Peyer's patch (tissue), 4 donors: Measurements from ENCODE around the gene PRELID2.

Experiments
- POLR2A ChIP-seq, 2 donors: fragments of 450-650 bp; IDR thresholded peaks; one replicate each; pipeline ENCODE4 v1.5.1; 2017; ENCODE audit warnings: antibody characterized with exemption in 2 of 2, mild to moderate bottlenecking in 2 of 2, moderate library complexity in 2 of 2
- TF ChIP-seq, protein P1 (sequence below), 6 experiments: fragments of 450-650 bp in 4 of 6; fragments of 200-600 bp in 2 of 6; sonication (generic) in 1 of 6; IDR thresholded peaks; one replicate each; pipeline ENCODE4 v1.5.1; 2017 to 2019; ENCODE audit warnings: antibody characterized with exemption in 6 of 6, mild to moderate bottlenecking in 3 of 6, moderate library complexity in 1 of 6

- TF ChIP-seq, protein P1, sequence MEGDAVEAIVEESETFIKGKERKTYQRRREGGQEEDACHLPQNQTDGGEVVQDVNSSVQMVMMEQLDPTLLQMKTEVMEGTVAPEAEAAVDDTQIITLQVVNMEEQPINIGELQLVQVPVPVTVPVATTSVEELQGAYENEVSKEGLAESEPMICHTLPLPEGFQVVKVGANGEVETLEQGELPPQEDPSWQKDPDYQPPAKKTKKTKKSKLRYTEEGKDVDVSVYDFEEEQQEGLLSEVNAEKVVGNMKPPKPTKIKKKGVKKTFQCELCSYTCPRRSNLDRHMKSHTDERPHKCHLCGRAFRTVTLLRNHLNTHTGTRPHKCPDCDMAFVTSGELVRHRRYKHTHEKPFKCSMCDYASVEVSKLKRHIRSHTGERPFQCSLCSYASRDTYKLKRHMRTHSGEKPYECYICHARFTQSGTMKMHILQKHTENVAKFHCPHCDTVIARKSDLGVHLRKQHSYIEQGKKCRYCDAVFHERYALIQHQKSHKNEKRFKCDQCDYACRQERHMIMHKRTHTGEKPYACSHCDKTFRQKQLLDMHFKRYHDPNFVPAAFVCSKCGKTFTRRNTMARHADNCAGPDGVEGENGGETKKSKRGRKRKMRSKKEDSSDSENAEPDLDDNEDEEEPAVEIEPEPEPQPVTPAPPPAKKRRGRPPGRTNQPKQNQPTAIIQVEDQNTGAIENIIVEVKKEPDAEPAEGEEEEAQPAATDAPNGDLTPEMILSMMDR (IDR thresholded peaks at IDR 0.05), result no peak
- no peak for TF ChIP-seq POLR2A (IDR thresholded peaks at IDR 0.05)
Observed at GRCh38 chr5:145793574-145793973, 41.6 kb downstream of the PRELID2 start.
